Measurements from ENCODE around the gene TMEM198. TPM values are rescaled to one million over a fixed set of nuclear protein-coding genes. Genes with fewer than 3 reads are reported as not detected.

The TMEM198 gene
- total and polyA plus RNA-seq, 4 donors = 0.74 to 1.9 (median 1.5) TPM

GRCh38 chr2:219559156-219559915 lies 15.5 kb downstream of the TMEM198 start (continued):
- TF ChIP-seq SP1 (IDR thresholded peaks at IDR 0.05) (no peak), NR2F2 (IDR thresholded peaks at IDR 0.05) (no peak)

GRCh38 chr2:219560037-219560892 lies 16.4 kb downstream of the TMEM198 start:
- 42% methylated on average over 8 of the region's 8 CpGs for WGBS
- H3K27ac ChIP-seq (ENCODE audit: low read depth in 1 of 2, low read length in 2 of 2) = no peak overlapping the region

GRCh38 chr2:219560893-219561178 lies 17.0 kb downstream of the TMEM198 start:
- TF ChIP-seq NR2F2 (IDR thresholded peaks at IDR 0.05) (no peak), FOXA2 (IDR thresholded peaks at IDR 0.05) (no peak), SP1 (IDR thresholded peaks at IDR 0.05) (no peak), TAF1 (conservative IDR thresholded peaks at IDR 0.05) (no peak)
- H3K27ac ChIP-seq (ENCODE audit: low read depth in 1 of 2, low read length in 2 of 2) = no peak overlapping the region
- DNase-seq (ENCODE audit: low spot score) = no peak
- H3K4me1 ChIP-seq (ENCODE audit: control insufficient read depth in 4 of 4, insufficient read depth in 4 of 4, low read length in 3 of 4) = no peaks in the 10 kb centered on the region
- 91% methylated on average over 3 of the region's 3 CpGs for WGBS
- H3K9ac ChIP-seq (ENCODE audit: low read depth in 1 of 2, low read length in 2 of 2) = no peak overlapping the region
- peaks cover 0 to 6% (median 0%) of the 10 kb centered on the region in 4 donors for H3K36me3 ChIP-seq (ENCODE audit: control insufficient read depth in 4 of 4, insufficient read depth in 3 of 4, low read depth in 1 of 4, low read length in 3 of 4)
- no peaks in the 10 kb centered on the region for H3K27me3 ChIP-seq (ENCODE audit: control insufficient read depth in 4 of 4, insufficient read depth in 4 of 4, low read length in 3 of 4)
- H3K4me3 ChIP-seq (ENCODE audit: low read depth in 1 of 3, low read length in 3 of 3) = no peak overlapping the region
- H3K9me3 ChIP-seq (ENCODE audit: control insufficient read depth in 4 of 4, low read length in 3 of 4) = no peaks in the 10 kb centered on the region

More at GRCh38 chr2:219560037-219560892, 16.4 kb downstream of the TMEM198 start:
- no peaks in the 10 kb centered on the region for H3K4me1 ChIP-seq (ENCODE audit: control insufficient read depth in 4 of 4, insufficient read depth in 4 of 4, low read length in 3 of 4)
- no peaks in the 10 kb centered on the region for H3K27me3 ChIP-seq (ENCODE audit: control insufficient read depth in 4 of 4, insufficient read depth in 4 of 4, low read length in 3 of 4)
- no peak for DNase-seq (ENCODE audit: low spot score)
- no peaks in the 10 kb centered on the region for H3K9me3 ChIP-seq (ENCODE audit: control insufficient read depth in 4 of 4, low read length in 3 of 4)
- H3K4me3 ChIP-seq (ENCODE audit: low read depth in 1 of 3, low read length in 3 of 3) = no peak overlapping the region
- peak; percentile 32 for TF ChIP-seq CTCF (IDR thresholded peaks at IDR 0.05; ENCODE audit: low read depth, low read length, missing input control)
- no peak for TF ChIP-seq TAF1 (conservative IDR thresholded peaks at IDR 0.05)
- no peak for TF ChIP-seq FOXA2 (IDR thresholded peaks at IDR 0.05)
- TF ChIP-seq RAD21 (IDR thresholded peaks at IDR 0.05) = no peak
- TF ChIP-seq YY1 (IDR thresholded peaks at IDR 0.05) = no peak
- peaks cover 0 to 6% (median 0%) of the 10 kb centered on the region in 4 donors for H3K36me3 ChIP-seq (ENCODE audit: control insufficient read depth in 4 of 4, insufficient read depth in 3 of 4, low read depth in 1 of 4, low read length in 3 of 4)
- no peak overlapping the region for H3K9ac ChIP-seq (ENCODE audit: low read depth in 1 of 2, low read length in 2 of 2)

- DNase-seq (ENCODE audit: low spot score) = no peak
- Histone ChIP-seq H3K4me1 (ENCODE audit: control insufficient read depth in 4 of 4, insufficient read depth in 4 of 4, low read length in 3 of 4) (no peaks in the 10 kb centered on the region), H3K9ac (ENCODE audit: low read depth in 1 of 2, low read length in 2 of 2) (no peak overlapping the region), H3K36me3 (ENCODE audit: control insufficient read depth in 4 of 4, insufficient read depth in 3 of 4, low read depth in 1 of 4, low read length in 3 of 4) (peaks cover 0 to 6% (median 0%) of the 10 kb centered on the region in 4 donors), H3K9me3 (ENCODE audit: control insufficient read depth in 4 of 4, low read length in 3 of 4) (no peaks in the 10 kb centered on the region), H3K4me3 (ENCODE audit: low read depth in 1 of 3, low read length in 3 of 3) (no peak overlapping the region), H3K27ac (ENCODE audit: low read depth in 1 of 2, low read length in 2 of 2) (no peak overlapping the region), H3K27me3 (ENCODE audit: control insufficient read depth in 4 of 4, insufficient read depth in 4 of 4, low read length in 3 of 4) (no peaks in the 10 kb centered on the region)
- 86% methylated on average over 24 of the region's 24 CpGs for WGBS
- no peak for TF ChIP-seq HNF4A (conservative IDR thresholded peaks at IDR 0.05)
- no peak for TF ChIP-seq EGR1 (IDR thresholded peaks at IDR 0.05; ENCODE audit: low read depth in 2 of 2)
- no peak for TF ChIP-seq JUND (IDR thresholded peaks at IDR 0.05)
- TF ChIP-seq CTCF (IDR thresholded peaks at IDR 0.05; ENCODE audit: low read depth, low read length, missing input control) = no peak
- no peak for TF ChIP-seq RAD21 (IDR thresholded peaks at IDR 0.05)
- no peak for TF ChIP-seq MAX (IDR thresholded peaks at IDR 0.05)
- no peak for TF ChIP-seq RXRA (IDR thresholded peaks at IDR 0.05)
- TF ChIP-seq TAF1 (conservative IDR thresholded peaks at IDR 0.05) = no peak
- no peak for TF ChIP-seq REST (IDR thresholded peaks at IDR 0.05)
- TF ChIP-seq HNF4G (IDR thresholded peaks at IDR 0.05) = no peak
Observed at GRCh38 chr2:219561179-219562048, 17.6 kb downstream of the TMEM198 start.
